ENCODE results near the gene FREY1.
A peak's percentile ranks its signal among the peaks of the same experiment; 100 is the strongest.

FREY1 gene

DNA sequence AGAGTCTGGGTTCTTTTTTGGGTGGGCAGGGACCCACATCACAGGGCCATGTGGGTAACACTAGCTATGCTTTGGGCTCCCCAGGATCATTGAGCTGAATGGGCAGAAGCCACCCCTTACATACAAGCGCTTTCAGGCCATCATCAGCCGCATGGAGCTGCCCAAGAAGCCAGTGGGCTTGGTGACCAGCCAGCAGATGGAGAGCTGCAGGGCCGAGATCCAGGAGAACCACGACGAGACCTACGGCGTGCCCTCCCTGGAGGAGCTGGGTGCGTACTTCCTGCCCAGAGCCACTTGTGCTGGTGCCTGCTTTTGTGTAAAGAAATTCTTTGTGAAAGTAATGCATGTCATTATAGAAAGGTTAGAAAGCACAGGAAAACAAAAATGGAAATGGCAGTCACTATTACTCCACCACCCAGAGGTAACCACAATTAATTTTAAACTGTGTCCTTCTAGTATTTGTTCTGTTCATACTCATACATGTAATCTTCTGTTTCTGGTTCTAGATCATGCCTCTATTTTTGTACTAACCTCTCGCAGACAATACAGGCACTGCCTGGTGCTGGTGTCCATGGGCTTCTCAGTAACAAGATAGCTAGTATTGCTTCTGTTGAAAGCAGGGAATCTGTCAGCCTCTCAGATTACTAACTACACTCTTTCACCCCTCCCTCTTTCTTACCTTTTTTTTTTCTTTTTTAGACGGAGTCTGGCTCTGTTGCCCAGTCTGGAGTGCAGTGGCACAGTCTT is 46.1 kb downstream of the FREY1 start:
- no peak for DNase-seq

DNA sequence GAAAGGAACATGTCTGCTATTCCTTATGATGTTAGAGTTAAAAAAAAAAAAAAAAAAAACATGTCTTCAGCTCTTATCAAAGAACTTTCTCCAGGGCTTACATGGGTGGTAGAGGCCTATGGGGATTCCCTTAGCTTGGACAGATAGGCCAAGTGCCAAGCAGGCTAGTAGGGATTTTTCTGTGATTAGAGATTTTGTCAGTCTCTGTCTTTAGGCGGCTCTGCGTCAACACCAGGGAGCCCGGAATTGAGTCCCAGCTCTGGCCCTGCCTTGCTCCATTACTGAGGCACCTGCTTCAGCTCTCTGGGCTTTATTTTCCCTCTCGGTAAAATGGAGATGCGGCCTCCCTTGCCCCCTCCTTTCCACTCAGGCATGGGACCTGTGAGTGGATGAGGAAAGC is 46.7 kb downstream of the FREY1 start:
- DNase-seq: no peak

DNA sequence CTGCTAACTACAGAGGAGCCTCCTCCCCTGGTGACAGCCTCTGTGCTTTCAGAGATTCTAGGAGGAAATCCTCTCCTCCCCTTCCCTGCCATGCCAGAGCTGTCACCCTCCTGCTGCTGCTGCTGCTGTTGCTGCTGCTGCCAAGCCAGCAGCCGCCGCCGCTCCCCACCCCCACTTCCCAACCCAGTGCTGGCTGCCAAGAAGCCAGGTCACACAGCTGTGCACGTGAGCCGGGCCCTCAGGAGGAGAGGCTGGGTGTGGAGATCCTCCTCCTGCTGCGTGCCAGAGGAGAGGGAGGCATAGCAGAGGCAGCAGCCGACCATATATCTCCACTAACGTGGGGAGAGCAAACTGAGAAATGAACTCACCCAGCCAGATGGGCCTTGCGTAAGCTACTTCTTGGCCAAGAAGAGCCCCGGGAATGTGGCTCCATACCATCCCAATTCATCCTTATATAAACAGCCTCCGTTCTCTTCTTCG is 47.4 kb downstream of the FREY1 start:
- DNase-seq: no peak

DNA sequence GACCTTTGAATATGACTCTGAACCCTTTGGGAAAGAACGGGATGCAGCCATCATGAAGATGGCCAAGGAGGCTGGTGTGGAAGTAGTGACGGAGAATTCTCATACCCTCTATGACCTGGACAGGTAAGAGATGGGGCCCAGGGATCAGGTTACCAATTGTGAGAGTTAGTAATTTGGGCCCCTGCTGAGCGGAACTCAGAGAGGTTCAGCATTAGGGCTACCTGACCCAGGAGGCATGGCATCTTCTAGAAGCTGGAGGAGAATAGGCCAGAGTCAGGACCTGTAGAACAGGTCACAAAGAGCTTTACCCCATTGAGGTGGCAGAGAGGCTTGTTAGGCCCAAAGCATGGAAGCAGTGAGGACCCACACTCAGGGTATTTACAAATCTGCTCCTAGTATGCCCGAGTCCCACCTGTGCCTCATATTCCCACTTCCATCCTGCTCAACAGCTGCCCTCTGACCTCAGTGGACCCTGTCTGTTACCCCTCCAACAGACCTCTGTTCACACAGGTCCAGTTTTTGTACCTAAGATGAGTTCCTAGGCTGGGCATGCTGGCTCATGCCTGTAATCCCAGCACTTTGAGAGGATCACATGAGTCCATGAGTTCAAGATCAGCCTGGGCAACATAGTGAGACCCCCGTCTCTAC is 48.2 kb downstream of the FREY1 start:
- no peak for DNase-seq

DNA sequence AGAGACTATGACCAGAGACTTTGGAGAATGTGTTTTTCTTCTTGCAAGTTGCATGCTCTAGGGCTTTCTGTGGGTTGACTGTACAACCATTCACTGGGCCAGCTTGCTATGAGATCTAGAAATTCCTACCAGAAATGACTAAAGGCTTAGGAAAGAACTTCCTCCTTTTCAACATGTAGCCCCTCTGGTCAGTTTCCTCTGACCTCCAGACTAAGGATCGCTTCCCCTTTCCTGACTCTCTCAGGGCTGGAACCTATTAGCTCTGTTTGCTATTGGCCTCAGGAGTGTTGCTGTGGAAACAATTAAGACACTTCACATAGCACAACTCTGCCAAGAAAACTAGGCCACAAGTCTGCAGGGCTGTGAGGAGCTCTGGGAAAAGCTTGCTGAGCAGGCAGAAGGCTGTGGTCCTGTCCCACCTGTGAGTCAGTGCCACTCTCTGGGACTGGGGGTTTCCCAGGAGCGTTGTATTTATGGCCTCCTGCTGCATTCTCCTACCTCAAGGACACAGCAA is 49.1 kb downstream of the FREY1 start:
- DNase-seq: peak in 1 of 2 donors; percentile 26

Measured in CD4-positive, alpha-beta T cell treated with Interferon alpha-2 for 1 hour (primary cell).